ENCODE results near the gene NXN.
"Not testable (repeated sequence)": the region's sequence is repeated elsewhere in the genome, so short reads cannot be mapped to it uniquely, and the experiment has no call there.

Gene NXN

GRCh38 chr17:829614-830013 lies 150.0 kb downstream of the NXN start:
- not testable (repeated sequence) for H3K4me3 ChIP-seq (ENCODE audit: low read length); H3K36me3 ChIP-seq (ENCODE audit: control insufficient read depth, insufficient read depth, low read length); H3K27me3 ChIP-seq (ENCODE audit: control insufficient read depth, insufficient read depth, low read length); H3K9ac ChIP-seq (ENCODE audit: low read length); H3K4me1 ChIP-seq (ENCODE audit: control insufficient read depth, insufficient read depth, low read length); H3K27ac ChIP-seq (ENCODE audit: low read depth, low read length)

GRCh38 chr17:828761-829160 lies 150.8 kb downstream of the NXN start:
- Histone ChIP-seq H3K4me1 (ENCODE audit: control insufficient read depth, insufficient read depth, low read length) (no peaks in the 10 kb centered on the region), H3K27ac (ENCODE audit: low read depth, low read length) (no peak overlapping the region), H3K27me3 (ENCODE audit: control insufficient read depth, insufficient read depth, low read length) (no peaks in the 10 kb centered on the region), H3K36me3 (ENCODE audit: control insufficient read depth, insufficient read depth, low read length) (peaks cover 6% of the 10 kb centered on the region), H3K9ac (ENCODE audit: low read length) (no peak overlapping the region), H3K4me3 (ENCODE audit: low read length) (no peak overlapping the region)

- H3K27ac ChIP-seq (ENCODE audit: low read depth, low read length) = no peak overlapping the region
- no peak overlapping the region for H3K4me3 ChIP-seq (ENCODE audit: low read length)
- no peak overlapping the region for H3K9ac ChIP-seq (ENCODE audit: low read length)
- no peaks in the 10 kb centered on the region for H3K27me3 ChIP-seq (ENCODE audit: control insufficient read depth, insufficient read depth, low read length)
- no peaks in the 10 kb centered on the region for H3K4me1 ChIP-seq (ENCODE audit: control insufficient read depth, insufficient read depth, low read length)
- H3K36me3 ChIP-seq (ENCODE audit: control insufficient read depth, insufficient read depth, low read length) = peaks cover 6% of the 10 kb centered on the region
Observed at GRCh38 chr17:826778-827177, 152.8 kb downstream of the NXN start.

GRCh38 chr17:825216-825615 lies 154.4 kb downstream of the NXN start:
- H3K27ac ChIP-seq (ENCODE audit: low read depth, low read length) = no peak overlapping the region
- no peaks in the 10 kb centered on the region for H3K4me1 ChIP-seq (ENCODE audit: control insufficient read depth, insufficient read depth, low read length)
- H3K9ac ChIP-seq (ENCODE audit: low read length) = no peak overlapping the region
- no peaks in the 10 kb centered on the region for H3K27me3 ChIP-seq (ENCODE audit: control insufficient read depth, insufficient read depth, low read length)
- no peak overlapping the region for H3K4me3 ChIP-seq (ENCODE audit: low read length)
- peaks cover 6% of the 10 kb centered on the region for H3K36me3 ChIP-seq (ENCODE audit: control insufficient read depth, insufficient read depth, low read length)

GRCh38 chr17:824378-824777 lies 155.2 kb downstream of the NXN start:
- Histone ChIP-seq H3K4me3 (ENCODE audit: low read length) (no peak overlapping the region), H3K36me3 (ENCODE audit: control insufficient read depth, insufficient read depth, low read length) (peaks cover 6% of the 10 kb centered on the region), H3K27ac (ENCODE audit: low read depth, low read length) (no peak overlapping the region), H3K4me1 (ENCODE audit: control insufficient read depth, insufficient read depth, low read length) (no peaks in the 10 kb centered on the region), H3K9ac (ENCODE audit: low read length) (no peak overlapping the region), H3K27me3 (ENCODE audit: control insufficient read depth, insufficient read depth, low read length) (no peaks in the 10 kb centered on the region)

- H3K27me3 ChIP-seq (ENCODE audit: control insufficient read depth, insufficient read depth, low read length) = no peaks in the 10 kb centered on the region
- H3K4me1 ChIP-seq (ENCODE audit: control insufficient read depth, insufficient read depth, low read length) = no peaks in the 10 kb centered on the region
- peaks cover 6% of the 10 kb centered on the region for H3K36me3 ChIP-seq (ENCODE audit: control insufficient read depth, insufficient read depth, low read length)
- no peak overlapping the region for H3K9ac ChIP-seq (ENCODE audit: low read length)
- H3K4me3 ChIP-seq (ENCODE audit: low read length) = no peak overlapping the region
- H3K27ac ChIP-seq (ENCODE audit: low read depth, low read length) = no peak overlapping the region
Observed at GRCh38 chr17:823501-823902, 156.1 kb downstream of the NXN start.

GRCh38 chr17:819251-819650 lies 160.3 kb downstream of the NXN start:
- H3K4me3 ChIP-seq (ENCODE audit: low read length) = no peak overlapping the region
- no peak overlapping the region for H3K27ac ChIP-seq (ENCODE audit: low read depth, low read length)
- peaks cover 7% of the 10 kb centered on the region for H3K36me3 ChIP-seq (ENCODE audit: control insufficient read depth, insufficient read depth, low read length)
- H3K4me1 ChIP-seq (ENCODE audit: control insufficient read depth, insufficient read depth, low read length) = no peaks in the 10 kb centered on the region
- no peak overlapping the region for H3K9ac ChIP-seq (ENCODE audit: low read length)
- no peaks in the 10 kb centered on the region for H3K27me3 ChIP-seq (ENCODE audit: control insufficient read depth, insufficient read depth, low read length)

GRCh38 chr17:814371-814770 lies 165.2 kb downstream of the NXN start:
- H3K4me3 ChIP-seq (ENCODE audit: low read length) = no peak overlapping the region
- no peak overlapping the region for H3K27ac ChIP-seq (ENCODE audit: low read depth, low read length)
- peaks cover 7% of the 10 kb centered on the region for H3K36me3 ChIP-seq (ENCODE audit: control insufficient read depth, insufficient read depth, low read length)
- no peaks in the 10 kb centered on the region for H3K27me3 ChIP-seq (ENCODE audit: control insufficient read depth, insufficient read depth, low read length)
- H3K9ac ChIP-seq (ENCODE audit: low read length) = no peak overlapping the region
- H3K4me1 ChIP-seq (ENCODE audit: control insufficient read depth, insufficient read depth, low read length) = no peaks in the 10 kb centered on the region

- no peak overlapping the region for H3K9ac ChIP-seq (ENCODE audit: low read length)
- H3K27me3 ChIP-seq (ENCODE audit: control insufficient read depth, insufficient read depth, low read length) = no peaks in the 10 kb centered on the region
- no peak overlapping the region for H3K4me3 ChIP-seq (ENCODE audit: low read length)
- H3K36me3 ChIP-seq (ENCODE audit: control insufficient read depth, insufficient read depth, low read length) = peaks cover 8% of the 10 kb centered on the region
- no peak overlapping the region for H3K27ac ChIP-seq (ENCODE audit: low read depth, low read length)
- no peaks in the 10 kb centered on the region for H3K4me1 ChIP-seq (ENCODE audit: control insufficient read depth, insufficient read depth, low read length)
Observed at GRCh38 chr17:812638-813204, 166.9 kb downstream of the NXN start.

GRCh38 chr17:811051-811784 lies 168.4 kb downstream of the NXN start:
- Histone ChIP-seq H3K4me3 (ENCODE audit: low read length) (no peak overlapping the region), H3K27ac (ENCODE audit: low read depth, low read length) (peak overlapping the region; percentile 53), H3K4me1 (ENCODE audit: control insufficient read depth, insufficient read depth, low read length) (no peaks in the 10 kb centered on the region), H3K36me3 (ENCODE audit: control insufficient read depth, insufficient read depth, low read length) (peaks cover 4% of the 10 kb centered on the region), H3K27me3 (ENCODE audit: control insufficient read depth, insufficient read depth, low read length) (no peaks in the 10 kb centered on the region), H3K9ac (ENCODE audit: low read length) (no peak overlapping the region)

- peaks cover 5% of the 10 kb centered on the region for H3K36me3 ChIP-seq (ENCODE audit: control insufficient read depth, insufficient read depth, low read length)
- H3K27ac ChIP-seq (ENCODE audit: low read depth, low read length) = no peak overlapping the region
- H3K4me1 ChIP-seq (ENCODE audit: control insufficient read depth, insufficient read depth, low read length) = no peaks in the 10 kb centered on the region
- no peak overlapping the region for H3K4me3 ChIP-seq (ENCODE audit: low read length)
- H3K27me3 ChIP-seq (ENCODE audit: control insufficient read depth, insufficient read depth, low read length) = no peaks in the 10 kb centered on the region
- no peak overlapping the region for H3K9ac ChIP-seq (ENCODE audit: low read length)
Observed at GRCh38 chr17:807523-808294, 171.9 kb downstream of the NXN start.

- H3K27ac ChIP-seq (ENCODE audit: low read depth, low read length) = no peak overlapping the region
- no peaks in the 10 kb centered on the region for H3K4me1 ChIP-seq (ENCODE audit: control insufficient read depth, insufficient read depth, low read length)
- H3K36me3 ChIP-seq (ENCODE audit: control insufficient read depth, insufficient read depth, low read length) = peaks cover 5% of the 10 kb centered on the region
- no peaks in the 10 kb centered on the region for H3K27me3 ChIP-seq (ENCODE audit: control insufficient read depth, insufficient read depth, low read length)
- no peak overlapping the region for H3K9ac ChIP-seq (ENCODE audit: low read length)
- H3K4me3 ChIP-seq (ENCODE audit: low read length) = no peak overlapping the region
Observed at GRCh38 chr17:806781-807522, 172.6 kb downstream of the NXN start.
